MCF 10A (cell line): Measurements from ENCODE around the gene SLC5A4. TPM values are rescaled to one million over a fixed set of nuclear protein-coding genes. Genes with fewer than 3 reads are reported as not detected.

Source experiments
- BruUV-seq: library from RNA; stranded (reverse); fragments of 400-500 nt; replicated peaks from 2 replicates; lab custom pipeline; 2021; lab: Mats Ljungman, UMichigan
- CTCF ChIA-PET: fragments of 300-600 bp; sonication (Branson Sonifier 250); formaldehyde crosslinking; extraction: SDS; loops from one replicate; lab custom pipeline; 2021; ENCODE audit warnings: antibody characterized with exemption, inconsistent platforms; lab: Yijun Ruan, JAX
- POLR2A ChIA-PET: fragments of 300-600, 350-650 bp; sonication (Branson Sonifier 250); formaldehyde crosslinking; extraction: SDS; loops from one replicate; lab custom pipeline; 2020; ENCODE audit warnings: antibody characterized with exemption, inconsistent platforms; lab: Yijun Ruan, JAX
- DNase-seq: peaks from one replicate; pipeline ENCODE4 v3.0.0-alpha.2; 2018; ENCODE audit not compliant: unreplicated experiment
- H3K27ac Mint-ChIP-seq: one replicate; pipeline ENCODE4 v1.8.0; 2022; ENCODE audit warnings: mild to moderate bottlenecking, low read depth, mixed read lengths; ENCODE audit not compliant: unreplicated experiment
- H3K27me3 Mint-ChIP-seq: one replicate; pipeline ENCODE4 v1.8.0; 2022; ENCODE audit warnings: mixed read lengths; ENCODE audit not compliant: insufficient read depth, unreplicated experiment
- H3K36me3 Mint-ChIP-seq: one replicate; pipeline ENCODE4 v1.8.0; 2022; ENCODE audit warnings: mild to moderate bottlenecking, moderate library complexity, mixed read lengths; ENCODE audit not compliant: insufficient read depth, unreplicated experiment
- H3K4me1 Mint-ChIP-seq: one replicate; pipeline ENCODE4 v1.8.0; 2022; ENCODE audit warnings: mixed read lengths; ENCODE audit not compliant: insufficient read depth, unreplicated experiment
- H3K4me3 Mint-ChIP-seq: one replicate; pipeline ENCODE4 v1.8.0; 2022; ENCODE audit warnings: mild to moderate bottlenecking, moderate library complexity, mixed read lengths; ENCODE audit not compliant: unreplicated experiment
- H3K9me3 Mint-ChIP-seq: one replicate; pipeline ENCODE4 v1.8.0; 2022; ENCODE audit warnings: mixed read lengths; ENCODE audit not compliant: unreplicated experiment
- CTCF ChIP-seq: fragments of 200-600 bp; IDR thresholded peaks from one replicate; pipeline ENCODE4 v1.8.0; 2022; ENCODE audit warnings: antibody characterized with exemption, mild to moderate bottlenecking; ENCODE audit not compliant: unreplicated experiment
- intact Hi-C: fragments of 100-400 bp; cut with micrococcal nuclease; formaldehyde crosslinking; loops from 2 replicates; pipeline ENCODE4 v1.14.1; 2022
- total RNA-seq: library from RNA; stranded (reverse); gene quantifications from 2 replicates; pipeline ENCODE4 v1.2.3, GENCODE V29; 2022

The SLC5A4 gene
- total RNA-seq, 1 experiment from 2014 or later, result not detected

- no peaks in the 10 kb centered on the region for H3K9me3 Mint-ChIP-seq
- POLR2A ChIA-PET, result interaction anchor here (0.5 to 1.1 kb wide), 2 partner anchors 209 to 921 kb away, joined by 3 read pairs; no protein-coding TSS in a partner anchor
- BruUV-seq, result no TSS peak
- H3K27me3 Mint-ChIP-seq, result peaks cover 16% of the 10 kb centered on the region
- no peak for DNase-seq
- CTCF ChIA-PET, result interaction anchor here (0.6 to 1.1 kb wide), 5 partner anchors 10 to 396 kb away, joined by 3 to 6 read pairs (median 4); no protein-coding TSS in a partner anchor
- no peak overlapping the region for H3K27ac Mint-ChIP-seq
- TF ChIP-seq CTCF, result no peak
- H3K4me3 Mint-ChIP-seq, result peak overlapping the region; percentile 80
- no peaks in the 10 kb centered on the region for H3K36me3 Mint-ChIP-seq
- peaks cover 6% of the 10 kb centered on the region for H3K4me1 Mint-ChIP-seq
- intact Hi-C loops, result no loop called here
Observed at GRCh38 chr22:32204040-32204855, 50.9 kb downstream of the SLC5A4 start.

GRCh38 chr22:32203181-32204039 is 51.7 kb downstream of the SLC5A4 start:
- ChIA-PET POLR2A (no interaction called here), CTCF (interaction anchor here (0.6 to 1.7 kb wide), 7 partner anchors 9 to 396 kb away, joined by 3 to 6 read pairs (median 3); no protein-coding TSS in a partner anchor)
- Mint-ChIP-seq H3K4me1 (peaks cover 6% of the 10 kb centered on the region), H3K27ac (no peak overlapping the region), H3K27me3 (peaks cover 16% of the 10 kb centered on the region), H3K9me3 (no peaks in the 10 kb centered on the region), H3K4me3 (peak overlapping the region; percentile 80), H3K36me3 (no peaks in the 10 kb centered on the region)
- BruUV-seq, result no TSS peak
- TF ChIP-seq CTCF, result no peak
- intact Hi-C loops, result no loop called here
- DNase-seq, result no peak

GRCh38 chr22:32202539-32203180 is 52.5 kb downstream of the SLC5A4 start:
- intact Hi-C loops, result loop anchor here (1.0 kb wide), 3 partner anchors 64 to 176 kb away; no protein-coding TSS in a partner anchor
- peak; percentile 61 for TF ChIP-seq CTCF
- CTCF ChIA-PET, result interaction anchor here (0.7 to 2.9 kb wide), 20 partner anchors 9 to 270 kb away, joined by 3 to 26 read pairs (median 4); no protein-coding TSS in a partner anchor
- no peaks in the 10 kb centered on the region for H3K9me3 Mint-ChIP-seq
- no peak overlapping the region for H3K27ac Mint-ChIP-seq
- H3K4me3 Mint-ChIP-seq, result no peak overlapping the region
- DNase-seq, result peak; percentile 64
- no peaks in the 10 kb centered on the region for H3K36me3 Mint-ChIP-seq
- H3K4me1 Mint-ChIP-seq, result peaks cover 6% of the 10 kb centered on the region
- BruUV-seq, result no TSS peak
- H3K27me3 Mint-ChIP-seq, result peaks cover 17% of the 10 kb centered on the region
- POLR2A ChIA-PET, result no interaction called here
